ENCODE data around the gene LGALS9B.
"Not testable (repeated sequence)": the region's sequence is repeated elsewhere in the genome, so short reads cannot be mapped to it uniquely, and the experiment has no call there.

The LGALS9B gene

DNA sequence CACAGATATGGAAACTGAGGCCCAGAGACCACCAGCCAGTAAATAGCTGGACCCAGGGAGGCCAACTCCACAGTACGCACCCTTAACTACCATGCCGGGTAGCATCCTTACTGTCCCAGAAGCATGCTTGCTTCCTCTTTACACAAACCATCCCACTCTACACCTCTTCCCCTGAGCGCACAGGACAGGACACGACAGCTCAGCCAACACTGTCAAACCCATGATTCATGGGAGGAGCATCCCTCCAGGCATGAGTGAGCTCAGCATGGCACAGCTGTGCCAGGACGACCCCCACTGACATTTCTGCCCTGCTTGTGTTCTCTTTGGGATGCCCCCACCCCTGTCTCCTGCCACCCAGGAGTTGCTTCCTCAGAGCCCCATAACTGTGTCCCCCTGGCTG lies 340 bp downstream of the LGALS9B start:
- DNase-seq (ENCODE audit: low spot score), result peak; percentile 2

DNA sequence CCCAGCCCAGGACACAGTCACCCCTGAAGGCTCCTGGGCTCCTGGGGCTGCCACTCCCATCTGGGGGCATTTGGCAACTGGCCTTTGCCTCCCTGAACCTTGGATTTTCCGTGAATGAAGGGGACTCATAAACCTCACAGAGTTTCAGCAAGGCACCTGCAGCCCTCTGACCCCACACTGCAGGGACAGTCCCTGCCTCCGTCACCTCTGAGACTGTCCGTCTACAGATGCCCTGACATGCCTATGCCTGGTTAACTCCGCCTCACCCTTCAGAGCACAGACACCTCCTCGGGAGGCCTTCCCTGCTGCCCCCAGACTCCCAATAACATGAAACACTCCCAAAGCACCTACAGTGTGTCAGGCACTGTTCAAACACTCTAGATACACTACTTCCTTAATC lies 786 bp downstream of the LGALS9B start:
- DNase-seq (ENCODE audit: low spot score), result not testable (repeated sequence)

DNA sequence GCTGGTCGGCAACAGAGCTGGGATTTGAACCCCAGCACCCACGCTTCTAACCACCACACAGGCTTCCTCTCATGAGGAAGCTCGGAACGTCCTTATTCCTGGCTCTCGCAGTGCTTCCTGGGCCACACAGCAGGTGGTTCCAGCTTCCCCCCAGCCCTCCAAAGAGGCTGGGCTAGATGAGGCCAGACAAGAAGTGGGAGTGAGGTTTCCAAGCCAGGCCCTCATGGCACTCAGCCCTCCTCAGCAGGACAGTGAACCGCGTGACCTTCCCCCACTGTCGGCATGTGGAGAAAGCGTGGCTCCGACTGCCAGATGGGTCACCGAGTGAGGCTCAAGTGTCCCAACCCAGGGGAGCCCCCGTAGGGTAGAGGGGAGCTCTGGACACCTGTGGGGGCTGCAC lies 1.8 kb downstream of the LGALS9B start:
- DNase-seq (ENCODE audit: low spot score), result not testable (repeated sequence)

DNA sequence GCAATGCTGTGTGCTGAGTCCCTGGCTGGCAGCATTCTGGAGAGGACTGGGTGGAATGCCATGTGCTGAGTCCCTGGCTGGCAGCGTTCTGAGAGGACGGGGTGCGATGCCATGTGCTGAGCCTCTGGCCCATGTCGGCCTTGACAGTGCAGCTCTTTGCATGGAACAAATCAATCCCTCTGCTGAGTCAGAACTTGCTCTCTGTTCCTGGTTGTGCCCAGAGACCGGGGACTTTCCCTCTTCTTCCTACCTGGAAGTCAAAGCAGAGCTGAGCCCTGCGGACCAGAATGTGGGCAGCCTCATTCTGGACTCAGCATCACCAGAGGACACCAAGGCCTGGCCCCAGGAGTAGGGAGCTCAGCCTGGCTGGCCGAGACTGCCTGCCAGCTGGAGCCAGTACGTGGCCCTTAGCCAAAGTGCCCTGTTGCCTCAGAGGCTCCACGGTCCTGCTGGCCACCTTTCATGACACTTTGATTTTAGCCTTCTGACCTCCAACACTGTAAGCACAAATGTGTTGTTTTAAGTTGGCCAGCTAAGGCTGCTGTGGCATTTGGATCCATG lies 2.4 kb downstream of the LGALS9B start:
- not testable (repeated sequence) for DNase-seq (ENCODE audit: low spot score)

DNA sequence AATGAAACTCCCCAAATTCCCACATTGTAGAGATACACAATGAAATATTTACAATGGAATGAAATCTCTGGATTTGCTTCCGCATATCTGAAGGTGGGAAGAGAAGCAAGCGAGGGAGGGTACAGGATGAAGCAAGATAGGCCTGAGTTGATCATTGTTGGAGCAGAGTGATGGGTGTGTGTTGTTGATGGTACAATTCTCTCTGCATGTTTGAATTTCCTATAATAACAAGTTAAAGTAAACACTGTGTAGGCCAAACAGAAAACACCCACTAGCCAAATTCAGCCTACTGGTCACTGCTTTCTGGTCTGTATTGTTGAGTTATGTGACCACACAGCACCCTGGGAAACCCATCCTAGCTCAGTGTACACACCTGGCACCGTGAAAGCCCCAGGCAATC lies 5.2 kb downstream of the LGALS9B start:
- not testable (repeated sequence) for DNase-seq (ENCODE audit: low spot score)

DNA sequence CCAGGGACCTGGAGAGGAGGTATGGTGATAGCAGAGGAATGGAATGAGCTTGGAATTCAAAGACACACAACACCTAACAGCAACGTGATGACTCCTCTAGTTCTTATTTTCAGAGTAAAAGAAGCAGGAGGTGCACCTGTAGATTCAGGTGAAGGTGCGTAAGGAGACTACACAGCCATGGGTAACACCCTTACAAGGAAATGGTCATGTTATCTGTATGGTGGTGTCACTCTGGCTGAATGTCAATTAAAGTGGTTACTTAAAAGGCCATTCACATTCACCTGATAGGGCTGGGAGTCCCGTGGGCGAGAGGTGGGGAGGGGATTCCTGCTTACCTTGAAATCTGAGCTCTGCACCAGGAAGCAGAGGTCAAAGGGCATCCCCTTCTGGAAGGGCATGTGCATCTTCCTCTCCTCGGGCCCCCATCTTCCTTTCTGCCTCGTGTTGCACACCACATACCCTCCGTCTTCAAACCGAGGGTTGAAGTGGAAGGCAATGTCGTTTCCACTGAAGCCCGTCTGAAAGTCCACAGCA lies 9.4 kb downstream of the LGALS9B start:
- DNase-seq (ENCODE audit: low spot score), result not testable (repeated sequence)

DNA sequence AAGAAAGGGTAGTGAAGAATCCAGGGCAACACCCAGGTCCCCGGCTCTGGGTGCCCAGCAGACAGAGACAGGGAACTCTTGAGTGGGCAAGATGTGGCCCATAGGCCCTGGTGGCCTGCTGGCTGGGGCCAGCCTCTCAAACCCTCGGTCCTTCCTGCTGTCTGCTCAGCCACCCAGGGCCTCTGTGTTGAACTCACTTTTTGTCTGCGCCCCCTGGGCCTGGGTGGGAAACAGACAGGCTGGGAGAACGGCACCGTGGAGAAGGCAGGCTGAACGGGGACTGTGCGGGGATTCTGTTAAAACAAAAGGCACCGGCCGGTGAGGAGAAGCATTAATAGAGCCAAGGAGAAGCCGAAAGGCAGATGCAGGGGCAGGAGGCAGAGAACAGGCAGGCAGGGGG lies 12.2 kb downstream of the LGALS9B start:
- DNase-seq (ENCODE audit: low spot score), result not testable (repeated sequence)

DNA sequence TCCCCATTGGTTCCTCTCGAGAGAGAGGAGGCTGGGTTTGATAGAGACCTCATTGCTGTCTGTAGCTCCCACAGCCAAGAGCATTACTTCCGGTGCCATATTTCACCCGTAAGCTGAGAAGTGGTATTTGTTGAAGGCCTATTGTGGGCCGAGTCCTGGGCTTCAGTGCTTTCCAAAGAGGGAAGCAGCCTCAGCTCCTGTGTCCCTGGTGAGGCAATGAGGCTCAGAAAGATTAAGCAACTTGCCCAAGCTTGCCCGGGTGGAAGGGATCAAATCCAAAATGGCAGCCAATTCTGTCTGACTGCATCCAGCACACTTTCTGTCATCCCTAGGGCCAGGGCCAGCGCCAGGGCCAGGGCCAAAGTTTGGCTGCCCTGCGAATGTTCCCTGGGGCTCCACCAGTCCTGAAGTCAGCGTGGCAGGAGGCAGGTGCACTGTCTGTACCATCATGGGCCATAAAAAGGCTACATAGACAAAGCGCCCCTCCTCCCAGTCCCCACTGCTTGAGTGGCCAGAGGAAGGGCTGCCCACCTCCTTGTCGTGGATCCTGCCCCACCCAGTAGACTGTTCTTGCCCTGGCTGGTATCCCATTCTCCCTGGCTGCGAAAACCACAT lies 13.4 kb downstream of the LGALS9B start:
- DNase-seq (ENCODE audit: low spot score), result not testable (repeated sequence)

DNA sequence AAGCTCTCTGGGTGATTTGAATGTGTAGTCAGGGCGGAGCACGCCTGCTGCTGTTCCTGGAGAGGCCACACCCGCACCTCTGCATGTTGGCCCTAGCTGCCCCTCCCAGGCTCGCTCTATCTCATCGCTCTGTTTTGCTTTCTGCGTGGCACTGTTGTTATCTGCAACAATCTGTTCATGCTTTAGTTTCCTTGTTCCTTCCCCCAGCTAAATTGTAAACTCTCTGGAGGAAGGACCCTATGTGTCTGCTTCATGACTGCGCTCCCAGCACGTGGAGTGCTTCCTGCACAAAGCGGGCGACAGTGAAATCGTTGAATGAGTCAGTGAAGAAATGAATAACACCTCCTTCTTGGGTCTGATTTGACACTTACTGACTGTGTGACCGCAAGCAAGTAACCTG lies 16.5 kb downstream of the LGALS9B start:
- not testable (repeated sequence) for DNase-seq (ENCODE audit: low spot score)

DNA sequence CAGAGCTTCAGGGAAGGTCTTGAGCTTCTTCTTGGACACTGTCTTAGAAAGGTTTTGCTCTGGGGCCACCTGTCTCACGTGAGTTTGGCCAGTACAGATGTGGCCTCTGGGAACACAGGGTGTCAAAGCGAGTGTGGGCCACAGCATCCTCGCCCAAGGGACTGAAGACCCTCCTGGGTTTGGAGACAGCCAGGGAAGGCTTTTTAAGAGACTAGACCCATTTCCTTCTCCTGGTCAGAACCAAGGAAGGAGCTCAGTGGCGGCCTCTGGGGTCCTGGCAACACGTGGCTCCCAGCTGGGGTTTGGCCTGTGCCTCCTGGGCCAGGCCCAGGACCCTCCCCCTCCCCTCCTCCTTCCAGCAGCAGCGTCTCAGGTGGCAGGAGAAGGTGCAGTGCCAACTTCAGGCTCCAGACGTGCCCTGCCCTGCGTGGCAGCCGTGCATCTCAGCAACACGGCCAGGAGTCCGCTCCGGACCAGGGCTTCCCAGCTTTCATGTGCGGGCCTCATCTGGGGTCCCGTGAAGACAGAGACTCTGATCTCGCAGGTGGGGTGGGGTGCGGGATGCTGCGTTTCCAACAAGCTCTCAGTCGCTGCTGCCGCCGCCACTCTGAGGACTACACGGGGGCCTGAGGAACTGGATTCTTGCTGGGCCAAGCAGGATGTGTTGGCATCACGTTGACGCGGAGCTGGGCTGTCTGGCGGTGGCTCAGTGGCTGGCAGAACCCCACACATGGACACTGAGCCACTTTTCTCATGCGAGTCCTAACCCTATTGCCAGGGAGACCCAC lies 19.6 kb downstream of the LGALS9B start:
- not testable (repeated sequence) for DNase-seq (ENCODE audit: low spot score)

DNA sequence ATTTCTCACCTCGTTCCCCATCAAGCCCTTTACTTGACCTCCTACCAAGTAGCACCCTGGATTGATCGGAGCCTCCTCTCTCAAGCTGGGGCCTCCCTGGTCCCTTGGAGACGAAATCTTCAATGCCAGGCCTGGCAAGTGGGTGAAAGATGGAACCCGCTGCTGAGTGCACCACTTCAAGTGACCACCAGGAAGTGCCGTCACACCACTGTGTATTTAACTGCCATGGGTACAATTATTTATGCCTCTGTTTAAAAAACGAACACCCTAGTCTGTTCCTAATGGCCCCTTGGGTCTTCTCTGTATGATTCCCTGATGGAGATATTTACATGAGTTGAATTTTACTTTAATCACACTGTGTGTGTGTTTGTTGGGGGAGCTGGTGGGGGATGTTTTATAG lies 20.4 kb downstream of the LGALS9B start:
- not testable (repeated sequence) for DNase-seq (ENCODE audit: low spot score)

DNA sequence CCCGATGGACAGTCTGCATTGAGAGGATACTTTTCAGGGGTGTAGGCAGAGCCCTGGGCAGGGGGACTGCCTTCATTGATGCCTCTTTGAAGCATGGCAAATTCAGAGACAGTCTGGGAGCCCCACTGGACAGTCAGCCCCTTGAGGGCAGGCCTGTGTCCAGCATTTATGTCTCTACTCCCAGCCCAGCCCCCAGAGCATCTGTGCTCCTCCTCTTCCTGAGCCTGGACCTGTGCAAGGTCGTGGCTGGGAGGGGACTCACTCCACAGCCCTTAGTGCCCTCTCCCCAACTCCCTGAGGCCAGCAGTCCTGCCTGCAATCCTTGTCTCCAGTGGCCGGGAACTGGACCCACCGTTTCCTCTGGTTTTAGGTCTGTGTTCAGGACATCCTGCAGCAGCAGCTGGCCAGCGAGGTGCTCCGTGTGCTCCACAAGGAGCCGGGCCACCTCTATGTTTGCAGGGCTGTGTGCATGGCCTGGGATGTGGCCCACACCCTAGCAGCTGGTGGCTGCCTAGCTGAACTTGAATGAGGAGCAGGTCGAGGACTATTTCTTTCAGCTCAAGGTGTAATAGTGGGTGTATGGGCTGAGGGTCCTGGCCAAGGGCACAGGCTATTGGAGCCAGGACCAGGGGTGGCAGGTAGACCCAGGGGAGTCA lies 22.6 kb downstream of the LGALS9B start:
- DNase-seq (ENCODE audit: low spot score), result not testable (repeated sequence)

DNA sequence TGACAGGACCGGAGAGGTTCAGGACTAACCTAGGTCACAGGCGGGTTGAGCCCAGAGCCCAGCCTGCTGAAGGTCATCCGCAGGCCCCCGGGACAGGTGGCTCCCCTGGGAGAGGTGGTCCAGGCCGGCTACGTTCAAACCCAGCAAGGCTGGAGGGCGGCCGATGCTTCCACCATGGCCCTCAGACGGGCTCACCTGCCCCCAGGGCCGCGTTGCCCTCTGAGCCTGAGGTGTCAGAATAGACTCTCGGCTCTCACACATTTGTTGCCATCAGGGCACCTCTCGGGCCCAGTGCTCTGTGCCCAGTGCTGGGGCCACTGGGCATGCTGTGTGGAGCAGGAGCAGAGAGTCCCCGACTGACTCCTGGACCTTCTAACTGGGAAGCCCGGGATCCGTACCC lies 23.2 kb downstream of the LGALS9B start:
- DNase-seq (ENCODE audit: low spot score), result not testable (repeated sequence)

DNA sequence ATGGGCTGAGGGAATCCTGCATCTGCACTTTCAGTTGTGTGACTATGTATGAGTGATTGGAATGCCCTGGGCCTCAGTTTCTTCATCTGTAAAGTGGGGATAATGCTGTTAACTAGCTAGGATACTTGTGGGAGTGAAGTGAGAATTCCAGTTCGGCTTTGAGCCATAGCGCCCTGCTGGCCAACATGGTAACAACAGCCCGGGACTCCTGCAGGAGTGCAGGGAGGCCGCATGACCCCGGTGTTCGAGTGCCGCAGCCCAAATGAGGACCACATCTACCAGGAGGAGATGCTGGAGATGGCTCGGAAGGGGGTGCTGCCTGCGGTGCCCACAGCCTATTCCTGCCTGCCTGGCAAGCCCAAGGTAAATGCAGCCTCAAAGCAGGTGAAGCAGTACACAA lies 23.7 kb downstream of the LGALS9B start:
- DNase-seq (ENCODE audit: low spot score), result not testable (repeated sequence)

DNA sequence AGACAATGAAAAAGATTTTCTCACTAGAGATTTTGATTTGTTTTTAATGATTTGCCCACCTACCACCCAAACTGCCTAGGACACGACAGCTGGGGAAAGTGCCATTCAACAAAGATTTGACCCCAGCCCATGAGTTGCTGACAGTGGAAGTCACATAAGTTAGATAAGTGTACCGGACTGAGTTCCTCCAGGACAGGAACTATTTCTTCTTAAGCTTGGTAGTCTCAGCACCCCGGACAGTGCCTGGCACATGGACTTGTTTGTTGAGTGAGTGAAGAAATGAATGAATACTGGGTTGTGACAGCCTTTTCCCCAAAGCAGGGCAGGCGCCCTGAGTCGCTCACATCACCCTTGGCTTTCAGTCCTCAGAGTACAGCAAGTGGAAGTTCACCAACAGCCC lies 26.7 kb downstream of the LGALS9B start:
- DNase-seq (ENCODE audit: low spot score), result not testable (repeated sequence)

DNA sequence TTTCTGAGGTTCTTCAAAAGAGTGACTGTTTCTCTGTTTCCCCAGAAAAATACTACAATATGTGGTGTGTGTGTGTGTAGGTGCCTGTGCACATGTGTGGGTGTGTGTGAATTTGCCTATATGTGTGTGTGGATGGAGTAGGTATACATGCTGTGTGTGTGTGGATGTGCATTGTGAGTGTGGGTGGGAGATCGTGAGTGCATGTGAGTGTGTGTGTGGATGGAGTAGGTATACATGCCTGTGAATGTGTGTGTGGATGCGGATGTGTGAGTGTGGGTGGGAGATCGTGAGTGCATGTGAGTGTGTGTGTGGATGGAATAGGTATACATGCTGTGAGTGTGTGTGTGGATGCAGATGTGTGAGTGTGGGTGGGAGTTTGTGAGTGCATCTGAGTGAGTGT lies 32.2 kb downstream of the LGALS9B start:
- DNase-seq (ENCODE audit: low spot score), result not testable (repeated sequence)

DNA sequence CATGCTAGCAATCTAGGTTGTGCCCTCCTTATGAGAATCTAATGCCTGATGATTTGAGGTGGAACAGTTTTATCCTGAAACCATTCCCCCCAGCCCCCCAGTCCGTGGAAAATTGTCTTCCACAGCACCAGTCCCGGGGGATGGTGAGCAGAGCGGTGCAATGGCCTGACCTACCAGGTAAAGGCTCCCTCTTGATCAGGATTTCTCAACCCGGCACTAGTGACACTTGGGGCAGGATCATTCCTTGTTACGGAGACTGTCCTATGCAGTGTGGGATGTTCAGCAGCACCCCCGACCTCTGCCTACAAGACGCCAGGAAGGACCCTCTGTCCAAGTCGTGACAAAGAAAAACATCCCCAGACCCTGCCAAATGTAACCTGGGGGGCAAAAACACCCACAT lies 34.0 kb downstream of the LGALS9B start:
- not testable (repeated sequence) for DNase-seq (ENCODE audit: low spot score)

DNA sequence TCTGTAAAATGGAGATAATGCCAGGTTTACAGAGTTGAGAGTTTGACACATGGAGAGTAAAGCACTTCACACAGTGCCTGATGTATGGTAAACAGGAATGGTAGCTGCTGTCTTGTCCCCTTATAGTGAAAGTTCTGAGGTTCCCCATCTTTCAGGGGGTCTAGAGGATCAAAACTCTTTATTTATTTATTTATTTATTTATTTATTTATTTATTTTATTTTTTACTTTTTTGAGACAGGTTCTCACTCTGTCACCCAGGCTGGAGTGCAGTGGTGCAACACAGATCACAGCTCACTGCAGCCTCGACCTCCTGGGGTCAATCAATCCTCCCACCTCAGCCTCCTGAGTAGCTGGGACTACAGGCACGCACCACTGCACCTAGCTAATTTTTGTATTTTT lies 40.1 kb downstream of the LGALS9B start:
- DNase-seq (ENCODE audit: low spot score), result not testable (repeated sequence)

DNA sequence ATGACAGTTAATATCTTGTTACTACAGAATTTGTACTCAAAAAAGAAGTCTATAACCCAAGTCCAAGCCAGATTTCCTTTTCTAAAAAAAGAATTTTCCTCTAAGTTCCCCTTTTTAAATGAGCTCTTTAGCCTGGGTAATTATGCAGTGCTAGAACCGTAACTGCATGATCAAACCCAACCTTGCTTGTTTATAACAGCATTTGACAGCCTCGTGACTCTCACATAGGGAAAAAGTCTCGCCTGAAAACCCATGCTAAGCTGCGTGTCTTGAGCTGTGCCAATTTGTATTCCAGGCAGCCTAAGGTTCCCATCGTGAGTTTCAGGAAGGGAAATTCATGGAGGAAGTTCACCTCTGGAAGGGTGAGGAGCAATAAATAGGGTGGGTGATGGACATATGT lies 44.5 kb downstream of the LGALS9B start:
- DNase-seq (ENCODE audit: low spot score), result not testable (repeated sequence)

DNA sequence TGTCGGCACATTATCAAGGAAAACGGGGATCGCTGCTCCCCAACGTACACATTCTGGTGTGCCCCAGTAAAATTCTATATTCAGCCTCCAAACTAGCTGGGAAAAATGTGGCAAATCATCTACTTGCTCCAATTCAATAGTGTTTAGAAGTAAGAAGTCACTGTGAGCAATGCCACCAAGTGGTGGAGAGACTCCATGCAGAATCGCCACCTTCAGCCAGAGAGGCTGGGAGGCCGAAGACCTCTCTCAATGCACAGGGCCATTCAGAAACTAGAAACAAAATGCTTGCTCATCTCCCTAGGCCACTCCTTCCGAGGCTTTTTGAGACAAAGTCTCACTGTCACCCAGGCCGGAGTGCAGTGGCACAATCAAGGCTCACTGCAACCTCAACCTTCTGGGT lies 48.5 kb downstream of the LGALS9B start:
- DNase-seq (ENCODE audit: low spot score), result not testable (repeated sequence)

DNA sequence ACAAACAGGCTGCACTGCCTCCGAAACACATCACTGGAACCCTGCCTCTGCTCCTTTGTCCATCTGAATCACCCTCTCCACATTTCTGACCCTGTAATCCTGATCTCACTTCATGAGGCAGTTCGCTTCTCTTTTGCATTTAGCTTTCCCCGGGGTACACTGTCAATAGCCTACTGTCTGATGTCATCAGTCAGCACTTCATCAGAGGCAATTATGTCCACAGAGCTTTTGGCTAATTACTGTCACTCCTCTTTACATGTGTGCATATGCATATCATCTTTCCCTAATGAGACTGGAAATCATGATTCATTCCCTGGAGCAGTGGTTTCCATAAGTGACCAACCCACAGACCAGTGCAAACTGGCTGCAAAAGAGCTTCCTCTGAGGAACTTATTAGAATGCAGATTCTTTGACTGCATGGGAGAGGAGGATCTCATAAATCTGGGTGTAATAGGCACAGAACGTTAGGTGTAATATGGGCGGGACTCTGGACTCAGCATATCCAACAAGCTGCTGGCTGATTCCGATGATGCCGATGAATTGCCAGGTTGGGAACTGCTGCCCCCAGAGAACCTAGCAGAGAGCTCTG lies 49.8 kb downstream of the LGALS9B start:
- not testable (repeated sequence) for DNase-seq (ENCODE audit: low spot score)

DNA sequence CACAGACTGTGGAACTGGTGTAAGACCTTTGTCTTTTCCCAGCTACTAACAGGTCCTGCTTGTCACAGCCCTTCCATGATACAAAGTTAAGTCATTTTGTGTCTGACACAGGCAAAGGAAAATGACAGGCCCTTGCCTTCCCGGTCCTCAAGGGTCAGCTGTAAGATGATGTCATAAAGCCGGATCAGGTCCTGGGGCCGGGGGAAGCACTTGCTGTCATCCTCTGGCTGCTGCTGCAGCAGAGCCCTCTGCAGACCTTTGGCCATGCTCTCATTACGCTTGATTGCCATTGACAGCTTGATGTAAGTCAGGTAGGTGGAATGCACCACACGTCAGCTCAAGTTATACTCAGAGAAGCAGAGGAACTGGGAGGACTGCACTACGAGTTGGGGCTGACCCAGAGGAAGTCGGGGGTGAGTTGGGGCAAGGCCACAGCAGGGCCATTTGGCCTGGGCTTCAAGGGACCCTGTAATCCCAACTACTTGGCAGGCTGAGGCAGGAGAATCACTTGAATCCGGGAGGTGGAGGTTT lies 50.9 kb downstream of the LGALS9B start:
- peak; percentile 1 for DNase-seq (ENCODE audit: low spot score)

Measured in kidney tubule cell (primary cell).